WTC11 (cell line): ENCODE data around the gene PPTC7.

Experiments used
- ATF2 ChIP-seq: sonication (generic); formaldehyde crosslinking; IDR thresholded peaks from 2 replicates; pipeline ENCODE4 v1.8.1; 2022; ENCODE audit warnings: low read depth, missing genetic modification reagents, borderline replicate concordance
- CTCF ChIP-seq: fragments of 200-600 bp; IDR thresholded peaks from 2 replicates; pipeline ENCODE4 v1.8.0; 2022; ENCODE audit warnings: antibody characterized with exemption
- E2F4 ChIP-seq: sonication (generic); formaldehyde crosslinking; IDR thresholded peaks from 2 replicates; pipeline ENCODE4 v1.8.1; 2022; ENCODE audit warnings: low read depth, mild to moderate bottlenecking, moderate library complexity, missing genetic modification reagents, borderline replicate concordance
- FOXJ3 ChIP-seq: sonication (generic); formaldehyde crosslinking; IDR thresholded peaks from 2 replicates; pipeline ENCODE4 v1.9.0; 2021; ENCODE audit warnings: missing genetic modification reagents, mild to moderate bottlenecking, borderline replicate concordance
- JUN ChIP-seq: sonication (generic); formaldehyde crosslinking; IDR thresholded peaks from 2 replicates; pipeline ENCODE4 v1.8.0; 2023; ENCODE audit warnings: mild to moderate bottlenecking, missing genetic modification reagents
- NFYB ChIP-seq: sonication (generic); formaldehyde crosslinking; conservative IDR thresholded peaks from 2 replicates; pipeline ENCODE4 v1.8.0; 2022; ENCODE audit warnings: low read depth, missing genetic modification reagents
- NR2C2 ChIP-seq: sonication (generic); formaldehyde crosslinking; IDR thresholded peaks from 2 replicates; pipeline ENCODE4 v1.8.0; 2022; ENCODE audit warnings: mild to moderate bottlenecking, missing genetic modification reagents
- TEAD4 ChIP-seq: sonication (generic); formaldehyde crosslinking; IDR thresholded peaks from 2 replicates; pipeline ENCODE4 v1.8.0; 2022; ENCODE audit warnings: mild to moderate bottlenecking, missing genetic modification reagents
- TP53 ChIP-seq: sonication (generic); formaldehyde crosslinking; IDR thresholded peaks from 2 replicates; pipeline ENCODE4 v1.8.1; 2023; ENCODE audit warnings: mild to moderate bottlenecking, missing genetic modification reagents
- ZNF232 ChIP-seq: sonication (generic); formaldehyde crosslinking; IDR thresholded peaks from 2 replicates; pipeline ENCODE4 v1.8.0; 2022; ENCODE audit warnings: mild to moderate bottlenecking, missing genetic modification reagents
- ZNF416 ChIP-seq: fragments of 250-450 bp; sonication (Bioruptor Pico); IDR thresholded peaks from 2 replicates; pipeline ENCODE4 v1.9.0; 2021; ENCODE audit warnings: mild to moderate bottlenecking, inconsistent platforms

- no peak for TF ChIP-seq CTCF
- TF ChIP-seq E2F4 (CRISPR knock-in tag) = no peak
- TF ChIP-seq NR2C2 (CRISPR knock-in tag) = no peak
- no peak for TF ChIP-seq FOXJ3 (CRISPR knock-in tag)
- TF ChIP-seq JUN (CRISPR knock-in tag) = no peak
- no peak for TF ChIP-seq NFYB (CRISPR knock-in tag)
- TF ChIP-seq TP53 (CRISPR knock-in tag) = no peak
- TF ChIP-seq ATF2 (CRISPR knock-in tag) = no peak
- no peak for TF ChIP-seq TEAD4
- TF ChIP-seq ZNF232 (CRISPR knock-in tag) = no peak
- TF ChIP-seq ZNF416 = no peak
Measured at GRCh38 chr12:110555577-110556406, 27.3 kb downstream of the PPTC7 start.
